Smooth muscle cell (in vitro differentiated cells): Measurements from ENCODE around the gene MAP4K2. TPM values are rescaled to one million over a fixed set of nuclear protein-coding genes. Genes with fewer than 3 reads are reported as not detected.
A peak's percentile ranks its signal among the peaks of the same experiment; 100 is the strongest.

Experiments used
- DNase-seq: peaks from one replicate; lab custom pipeline; 2025; ENCODE audit not compliant: unreplicated experiment; lab: John Stamatoyannopoulos, UW
- H2AFZ ChIP-seq: fragments of 200-600 bp; sonication (generic); 2 replicates; pipeline ENCODE4 v1.6.0; 2016; ENCODE audit warnings: antibody characterized with exemption, low read depth, mild to moderate bottlenecking
- H3F3A ChIP-seq: fragments of 200-600 bp; sonication (generic); 2 replicates; pipeline ENCODE4 v1.6.0; 2017; ENCODE audit warnings: antibody characterized with exemption, low read depth
- H3K27ac ChIP-seq: fragments of 200-600 bp; sonication (generic); 2 replicates; pipeline ENCODE4 v1.5.1; 2016; ENCODE audit warnings: low read depth, mild to moderate bottlenecking
- H3K27me3 ChIP-seq: fragments of 200-600 bp; sonication (generic); 2 replicates; pipeline ENCODE4 v1.6.1; 2016; ENCODE audit warnings: low read depth, mild to moderate bottlenecking
- H3K36me3 ChIP-seq: fragments of 200-600 bp; sonication (generic); 2 replicates; pipeline ENCODE4 v1.5.1; 2016; ENCODE audit warnings: low read depth
- H3K4me1 ChIP-seq: fragments of 200-600 bp; sonication (generic); 2 replicates; pipeline ENCODE4 v1.5.1; 2016; ENCODE audit warnings: low read depth
- H3K4me2 ChIP-seq: fragments of 200-600 bp; sonication (generic); 2 replicates; pipeline ENCODE4 v1.6.0; 2016; ENCODE audit warnings: mild to moderate bottlenecking
- H3K4me3 ChIP-seq: fragments of 200-600 bp; sonication (generic); 2 replicates; pipeline ENCODE4 v1.5.1; 2016; ENCODE audit warnings: mild to moderate bottlenecking
- H3K79me2 ChIP-seq: fragments of 200-600 bp; sonication (generic); 2 replicates; pipeline ENCODE4 v1.6.0; 2016; ENCODE audit warnings: low read depth, mild to moderate bottlenecking
- H3K9ac ChIP-seq: fragments of 200-600 bp; sonication (generic); 2 replicates; pipeline ENCODE4 v1.6.0; 2016; ENCODE audit warnings: low read depth
- H3K9me3 ChIP-seq: fragments of 200-600 bp; sonication (generic); replicated peaks from 2 replicates; pipeline ENCODE4 v1.5.1; 2016; ENCODE audit warnings: low read depth
- H4K20me1 ChIP-seq: fragments of 200-600 bp; sonication (generic); 2 replicates; pipeline ENCODE4 v1.6.0; 2016; ENCODE audit warnings: low read depth
- WGBS: methylation state at CpG from one replicate; pipeline ENCODE4 v1.1.7; 2016; ENCODE audit warnings: low lambda C conversion rate; 5-methylcytosine and 5-hydroxymethylcytosine counted together
- polyA plus RNA-seq: library from polyadenylated mRNA; unstranded; fragments of >200 nt; fragmentation: Nextera tagmentation; extraction: Ambion mirVana; gene quantifications from 2 replicates; pipeline ENCODE4 v1.2.1, GENCODE V29; 2016
- total RNA-seq: library from RNA; depleted of rRNA; stranded (reverse); fragments of >200 nt; gene quantifications from 2 replicates; pipeline ENCODE4 v1.2.3, GENCODE V29; 2014
- TF ChIP-seq, protein P1 (sequence below): fragments of 200-600 bp; sonication (generic); IDR thresholded peaks from 2 replicates; pipeline ENCODE4 v1.5.1; 2017; ENCODE audit warnings: borderline replicate concordance, mild to moderate bottlenecking, antibody characterized with exemption; ENCODE audit not compliant: insufficient read depth, poor library complexity, severe bottlenecking

Gene MAP4K2
- total and polyA plus RNA-seq, 2 experiments from 2014 or later: 23.6 to 28.9 TPM

DNA sequence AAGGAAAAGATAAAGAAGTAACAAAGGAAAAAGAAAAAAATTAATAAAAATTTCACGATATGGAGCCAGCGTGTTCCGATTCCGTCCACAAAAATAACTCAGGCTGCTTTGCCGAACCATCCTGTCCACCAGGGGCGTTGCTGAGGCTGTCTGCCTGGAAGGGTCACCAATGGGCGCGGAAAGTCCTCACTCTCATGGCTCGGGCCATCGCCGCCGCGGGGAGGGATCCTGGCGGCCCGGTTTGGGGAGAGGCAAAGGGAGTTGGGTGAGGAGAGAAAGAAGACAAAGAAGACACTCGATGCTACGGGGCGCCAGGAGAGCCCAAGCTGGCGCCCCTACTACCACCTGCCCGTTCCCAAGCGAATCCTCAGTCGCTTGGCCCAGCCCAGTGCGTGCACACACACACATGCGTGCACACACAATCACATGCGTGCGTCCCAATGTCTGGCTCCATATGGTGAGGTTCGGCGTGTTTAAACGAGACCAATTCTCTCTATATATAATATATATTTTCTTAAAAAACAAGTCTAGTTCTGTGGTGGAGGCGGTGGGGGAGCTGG is 37.6 kb downstream of the MAP4K2 start:
- 97% methylated on average over 27 of the region's 30 CpGs for WGBS
- Histone ChIP-seq H3K4me2 (no peak overlapping the region), H3K79me2 (peaks cover 14% of the 10 kb centered on the region), H3K9ac (no peak overlapping the region), H3K27ac (no peak overlapping the region), H3K4me1 (peaks cover 20% of the 10 kb centered on the region), H3K36me3 (peaks cover 17% of the 10 kb centered on the region), H2AFZ (no peak overlapping the region), H3F3A (peaks cover 65% of the 10 kb centered on the region), H3K4me3 (no peak overlapping the region), H3K27me3 (no peaks in the 10 kb centered on the region), H3K9me3 (no peaks in the 10 kb centered on the region), H4K20me1 (peaks cover 93% of the 10 kb centered on the region)
- DNase-seq: no peak
- TF ChIP-seq, protein P1, sequence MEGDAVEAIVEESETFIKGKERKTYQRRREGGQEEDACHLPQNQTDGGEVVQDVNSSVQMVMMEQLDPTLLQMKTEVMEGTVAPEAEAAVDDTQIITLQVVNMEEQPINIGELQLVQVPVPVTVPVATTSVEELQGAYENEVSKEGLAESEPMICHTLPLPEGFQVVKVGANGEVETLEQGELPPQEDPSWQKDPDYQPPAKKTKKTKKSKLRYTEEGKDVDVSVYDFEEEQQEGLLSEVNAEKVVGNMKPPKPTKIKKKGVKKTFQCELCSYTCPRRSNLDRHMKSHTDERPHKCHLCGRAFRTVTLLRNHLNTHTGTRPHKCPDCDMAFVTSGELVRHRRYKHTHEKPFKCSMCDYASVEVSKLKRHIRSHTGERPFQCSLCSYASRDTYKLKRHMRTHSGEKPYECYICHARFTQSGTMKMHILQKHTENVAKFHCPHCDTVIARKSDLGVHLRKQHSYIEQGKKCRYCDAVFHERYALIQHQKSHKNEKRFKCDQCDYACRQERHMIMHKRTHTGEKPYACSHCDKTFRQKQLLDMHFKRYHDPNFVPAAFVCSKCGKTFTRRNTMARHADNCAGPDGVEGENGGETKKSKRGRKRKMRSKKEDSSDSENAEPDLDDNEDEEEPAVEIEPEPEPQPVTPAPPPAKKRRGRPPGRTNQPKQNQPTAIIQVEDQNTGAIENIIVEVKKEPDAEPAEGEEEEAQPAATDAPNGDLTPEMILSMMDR: peak; percentile 11

- Histone ChIP-seq H3F3A (peaks cover 59% of the 10 kb centered on the region), H4K20me1 (peaks cover 91% of the 10 kb centered on the region), H3K9ac (no peak overlapping the region), H3K27ac (no peak overlapping the region), H3K79me2 (peaks cover 12% of the 10 kb centered on the region), H3K27me3 (no peaks in the 10 kb centered on the region), H3K4me2 (no peak overlapping the region), H3K36me3 (peaks cover 15% of the 10 kb centered on the region), H3K4me3 (no peak overlapping the region), H3K4me1 (peaks cover 25% of the 10 kb centered on the region), H3K9me3 (no peaks in the 10 kb centered on the region), H2AFZ (no peak overlapping the region)
- WGBS: 96% methylated on average over 8 of the region's 8 CpGs
- DNase-seq: no peak
- TF ChIP-seq, protein P1: no peak
These were observed 38.3 kb downstream of the MAP4K2 start for GRCh38 chr11:64764753-64765152.

DNA sequence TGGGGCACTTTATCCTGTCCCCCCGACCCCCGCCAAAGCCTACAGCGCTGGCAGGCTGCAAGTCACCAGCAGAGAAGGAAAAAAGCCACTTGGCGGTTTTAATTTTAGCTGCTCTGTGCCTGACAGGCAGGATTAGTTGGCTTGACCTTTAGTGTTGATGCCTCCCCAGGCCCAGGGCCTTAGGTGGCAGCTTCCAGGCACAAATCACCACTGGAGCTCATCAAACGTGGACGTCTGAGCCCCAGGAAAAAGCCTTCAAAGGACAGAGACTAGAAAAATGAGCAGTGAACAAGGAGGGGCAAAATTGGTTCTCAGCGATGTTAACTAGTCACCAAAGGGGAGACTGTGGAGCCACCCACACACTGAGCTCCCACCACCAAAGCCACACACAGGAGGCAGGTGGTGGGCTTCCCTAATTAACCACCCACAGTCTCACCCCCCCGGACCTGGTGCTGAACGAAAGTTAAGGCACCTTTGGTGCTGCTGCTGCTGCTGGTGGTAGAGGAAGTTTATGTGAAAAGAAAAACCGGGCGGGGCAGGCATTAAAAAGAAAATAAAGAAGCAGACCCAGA is 38.9 kb downstream of the MAP4K2 start:
- Histone ChIP-seq H4K20me1 (peaks cover 85% of the 10 kb centered on the region), H2AFZ (no peak overlapping the region), H3K4me3 (no peak overlapping the region), H3K27me3 (no peaks in the 10 kb centered on the region), H3K9me3 (no peaks in the 10 kb centered on the region), H3K36me3 (peaks cover 8% of the 10 kb centered on the region), H3K79me2 (peaks cover 12% of the 10 kb centered on the region), H3K4me2 (no peak overlapping the region), H3F3A (peaks cover 54% of the 10 kb centered on the region), H3K27ac (no peak overlapping the region), H3K9ac (no peak overlapping the region), H3K4me1 (peaks cover 29% of the 10 kb centered on the region)
- DNase-seq: no peak
- TF ChIP-seq, protein P1: no peak
- WGBS: 88% methylated on average over 11 of the region's 11 CpGs
